ENCODE measurements around the gene HS6ST3.

HS6ST3 gene

DNA sequence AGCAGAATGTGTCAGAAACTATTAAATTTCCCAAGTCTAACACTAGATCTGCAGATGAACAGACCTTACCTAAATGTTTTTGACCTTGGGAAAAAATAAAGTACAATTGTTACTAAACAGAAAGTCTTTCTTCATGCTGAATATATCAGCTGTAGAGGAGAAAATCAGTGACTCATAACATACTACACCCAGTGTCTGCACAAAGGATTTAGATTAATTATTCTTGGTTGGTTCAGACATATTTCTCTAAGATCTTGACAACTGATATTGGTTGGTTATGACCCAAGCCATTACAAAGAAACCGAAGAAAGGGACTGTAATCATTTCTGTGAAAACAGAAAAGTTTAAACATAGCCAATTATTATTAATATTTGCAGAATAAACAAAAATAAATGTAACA lies 225.1 kb downstream of the HS6ST3 start:
- DNase-seq = no peak

DNA sequence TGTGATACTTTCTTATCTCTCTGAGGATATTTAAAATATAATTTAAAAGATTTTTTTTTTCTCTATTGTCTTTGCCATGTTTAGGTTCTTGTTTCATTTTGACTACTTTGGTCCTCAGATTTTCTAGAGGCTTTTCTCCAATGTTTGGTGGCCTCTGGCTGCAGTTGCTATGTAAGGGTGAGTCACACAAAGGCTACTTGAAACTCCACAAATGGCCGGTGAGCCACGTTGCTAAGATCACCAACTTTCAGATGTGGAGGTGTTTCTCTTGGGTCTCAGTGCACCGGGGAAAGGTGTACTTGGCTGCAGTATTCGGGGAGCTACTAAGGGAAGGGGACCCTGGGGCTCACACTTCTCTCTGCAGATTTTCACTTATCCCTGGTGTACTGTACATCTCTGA lies 248.1 kb downstream of the HS6ST3 start:
- no peak for DNase-seq

DNA sequence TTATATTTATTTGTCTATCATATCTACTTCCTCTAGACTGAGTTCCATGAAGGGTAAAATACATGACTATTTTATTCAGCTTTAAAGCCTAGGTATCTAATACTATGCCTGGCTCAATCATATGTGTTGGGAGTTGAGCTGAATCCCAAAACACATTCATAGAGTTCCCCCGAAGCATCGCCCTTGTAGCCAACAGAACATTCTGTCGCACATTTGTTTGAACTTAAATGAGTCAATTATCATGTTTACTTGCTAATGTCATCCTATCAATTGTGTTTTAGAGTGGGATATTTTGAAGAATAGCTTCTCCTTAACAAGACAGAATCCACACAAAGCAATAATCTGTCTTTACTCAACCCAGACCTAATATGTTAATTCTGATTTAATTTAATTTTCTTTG lies 252.4 kb downstream of the HS6ST3 start:
- no peak for DNase-seq

DNA sequence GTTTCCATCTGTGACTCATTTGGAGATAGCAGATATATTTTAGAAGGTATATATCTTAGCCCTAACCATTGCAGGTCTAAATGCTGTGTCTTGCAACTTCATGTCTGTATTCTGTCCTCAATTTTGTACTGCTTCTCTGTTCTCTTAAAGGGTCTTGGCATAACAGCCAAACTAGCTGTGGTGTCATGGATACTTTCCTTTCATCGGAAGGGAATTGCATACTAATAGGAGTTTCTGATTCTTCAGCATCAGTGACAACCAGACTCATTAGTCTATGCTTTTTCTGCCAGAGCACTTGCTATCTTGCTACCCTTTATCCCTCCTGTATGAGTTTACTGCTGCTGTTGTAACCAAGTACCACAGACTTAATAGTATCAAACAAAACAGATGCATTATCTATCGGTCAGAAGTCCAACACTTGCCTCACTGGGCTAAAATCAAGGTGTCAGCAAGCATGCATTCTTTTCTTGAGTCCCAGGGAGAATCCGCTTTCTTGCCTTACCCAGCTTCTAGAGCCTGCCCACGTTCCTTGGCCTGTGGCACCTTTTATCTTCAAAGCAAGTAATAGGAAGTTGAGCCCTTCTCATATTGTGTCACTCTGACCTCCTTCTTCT lies 253.1 kb downstream of the HS6ST3 start:
- no peak for DNase-seq

DNA sequence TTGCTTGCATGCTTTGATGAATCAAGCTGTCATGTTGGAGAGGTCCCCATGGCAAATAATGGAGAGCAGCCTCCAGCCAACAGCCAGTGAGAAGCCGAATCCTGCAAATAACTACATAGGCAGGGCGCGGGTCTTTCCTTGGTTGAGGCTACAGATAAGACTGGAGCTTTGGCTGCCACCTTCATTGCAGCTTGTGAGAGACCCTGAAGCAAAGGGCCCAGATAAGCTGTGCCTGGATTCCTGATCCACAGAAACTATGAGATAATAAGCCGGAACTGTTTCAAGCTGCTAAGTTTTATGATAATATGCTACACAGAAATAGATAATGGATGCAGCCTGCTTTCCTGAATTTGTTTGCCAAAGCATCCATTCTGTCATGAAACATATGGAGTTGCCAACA lies 257.0 kb downstream of the HS6ST3 start:
- DNase-seq = no peak

DNA sequence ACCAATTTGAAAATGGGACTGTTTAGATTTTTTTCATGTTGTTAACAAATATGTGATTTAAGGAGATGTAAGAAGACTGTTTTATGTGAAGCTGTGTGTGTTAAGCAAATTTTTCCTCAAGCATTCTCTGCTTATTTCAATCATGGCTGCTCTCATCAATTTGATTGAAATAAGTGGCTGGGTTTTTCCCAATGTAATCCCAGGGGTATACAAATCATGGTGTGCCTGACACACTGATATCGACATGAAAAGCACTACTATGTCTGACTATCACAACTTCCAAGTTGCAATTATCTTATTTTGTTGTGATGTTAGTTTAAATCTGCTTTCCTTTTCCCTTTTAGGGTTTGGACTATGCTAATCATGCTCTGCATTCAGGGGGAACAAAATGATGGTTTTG lies 283.7 kb downstream of the HS6ST3 start:
- DNase-seq = no peak

DNA sequence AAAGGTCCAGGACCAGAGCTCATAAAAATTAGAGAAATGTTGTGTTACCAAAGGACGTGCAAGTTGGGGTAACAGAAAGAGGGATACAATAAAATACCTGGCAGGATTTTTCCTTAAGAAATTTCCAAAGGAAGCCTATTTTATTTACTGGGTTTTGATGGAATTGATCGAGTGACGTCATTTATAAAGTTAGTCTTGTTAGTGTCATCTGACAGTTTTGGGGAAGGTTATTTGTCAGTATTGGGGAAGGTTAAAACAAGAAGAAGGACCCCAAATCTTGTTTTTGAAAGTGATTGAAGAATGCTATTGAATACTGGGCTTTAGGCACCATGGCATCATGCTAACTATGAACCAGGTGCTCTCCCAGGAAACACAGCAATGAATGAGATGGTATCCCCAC lies 287.9 kb downstream of the HS6ST3 start:
- DNase-seq = no peak

DNA sequence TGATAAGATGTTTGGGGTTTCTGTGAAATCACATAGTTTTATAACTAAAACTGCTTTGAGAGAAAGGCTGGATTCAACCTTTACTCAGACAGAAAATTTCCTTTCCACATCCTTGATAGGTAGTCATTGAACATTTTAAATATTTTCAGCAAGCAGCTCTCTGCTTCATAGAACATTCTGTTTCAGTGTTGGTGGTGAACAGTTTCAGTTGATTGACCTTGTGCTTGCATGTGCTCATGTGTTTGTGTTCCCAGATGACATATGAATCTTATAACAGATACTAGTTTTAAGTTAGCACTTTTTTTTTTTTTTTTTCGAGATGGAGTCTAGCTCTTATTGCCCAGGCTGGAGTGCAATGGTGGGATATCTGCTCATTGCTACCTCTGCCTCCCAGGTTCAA lies 290.1 kb downstream of the HS6ST3 start:
- no peak for DNase-seq

DNA sequence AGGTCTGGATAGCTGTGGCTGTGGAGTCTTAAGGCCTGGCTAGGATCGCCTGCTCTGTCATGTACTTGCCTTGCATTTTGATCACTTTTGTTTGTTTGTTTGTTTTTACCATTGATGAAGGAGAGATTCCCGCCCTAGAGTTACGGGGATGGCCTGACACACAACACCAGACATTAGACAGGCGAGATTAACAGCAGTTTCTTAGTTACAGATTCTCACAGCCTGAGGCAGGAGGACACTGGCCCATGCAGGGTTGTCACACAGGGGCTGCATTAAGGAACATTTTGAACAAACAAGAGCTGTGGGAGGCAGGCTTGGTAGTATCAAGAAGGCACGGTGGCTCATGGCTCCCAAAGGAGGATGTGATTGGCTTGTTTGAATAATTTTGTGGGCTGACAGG lies 291.8 kb downstream of the HS6ST3 start:
- DNase-seq = no peak

DNA sequence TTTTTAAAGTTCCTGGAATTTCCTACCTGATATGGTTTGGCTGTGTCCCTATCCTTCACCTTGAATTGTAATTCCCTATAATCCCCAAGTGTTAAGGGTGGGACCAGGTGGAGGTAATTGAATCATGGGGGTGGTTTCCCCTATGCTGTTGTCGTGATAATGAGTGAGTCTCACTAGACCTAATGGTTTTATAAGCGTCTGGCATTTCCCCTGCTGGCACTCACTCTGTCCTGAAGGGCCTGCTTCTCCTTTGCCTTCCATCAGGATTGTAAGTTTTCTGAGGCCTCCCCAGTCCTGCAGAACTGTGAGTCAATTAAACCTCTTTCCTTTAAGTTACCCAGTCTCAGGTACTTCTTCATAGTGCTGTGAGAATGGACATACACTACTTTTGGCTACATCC lies 298.7 kb downstream of the HS6ST3 start:
- DNase-seq = no peak

DNA sequence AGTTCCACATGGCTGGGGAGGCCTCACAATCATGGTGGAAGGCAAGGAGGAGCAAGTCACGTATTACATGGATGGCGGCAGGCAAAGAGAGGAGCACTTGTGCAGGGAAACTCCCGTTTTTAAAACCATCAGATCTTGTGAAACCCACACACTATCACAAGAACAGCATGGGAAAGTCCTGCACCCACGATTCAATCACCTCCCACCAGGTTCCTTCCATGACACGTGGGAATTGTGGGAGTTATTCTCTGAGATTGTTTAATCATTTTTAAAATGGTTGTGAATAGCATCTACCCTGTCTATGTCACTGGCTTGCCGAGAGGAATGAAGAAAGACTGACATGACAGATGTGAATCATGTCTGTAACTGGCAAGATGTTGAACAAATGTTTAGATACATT lies 301.7 kb downstream of the HS6ST3 start:
- DNase-seq = no peak

DNA sequence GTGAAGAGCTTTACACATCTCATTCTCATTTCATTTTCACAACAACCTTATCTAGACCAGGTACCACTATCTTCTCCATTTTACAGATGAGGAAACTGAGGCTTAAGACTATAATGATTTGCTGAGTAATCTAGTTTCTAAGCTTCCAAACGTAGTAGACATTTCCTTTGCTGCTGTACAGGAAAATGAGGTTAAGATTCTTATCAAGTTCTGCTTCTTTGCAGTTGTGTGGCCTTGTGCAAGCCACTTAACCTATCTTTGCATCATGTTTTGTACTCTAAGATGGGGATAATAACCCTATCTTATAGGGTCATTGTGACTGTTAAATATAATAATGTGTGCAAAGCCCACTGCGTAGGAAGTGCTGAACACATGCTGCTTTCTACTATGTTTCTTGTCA lies 307.9 kb downstream of the HS6ST3 start:
- no peak for DNase-seq

DNA sequence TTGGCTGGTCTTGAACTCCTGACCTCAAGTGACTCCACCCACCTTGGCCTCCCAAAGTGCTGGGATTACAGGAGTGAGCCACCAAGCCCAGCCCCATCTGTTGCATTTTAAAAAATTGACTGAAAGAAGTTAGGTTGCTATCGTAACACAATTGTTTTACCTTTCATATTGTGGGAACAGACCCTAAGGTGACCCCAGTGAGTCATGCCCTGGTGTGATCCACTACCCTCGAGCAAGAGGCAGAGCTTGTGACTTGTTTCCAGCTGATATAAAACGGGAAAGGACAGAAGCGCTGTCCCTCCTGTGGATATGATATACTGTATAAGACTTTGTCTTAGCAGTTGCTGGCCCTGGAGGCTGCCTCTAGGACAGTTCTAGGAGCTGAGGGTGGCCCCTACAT lies 308.6 kb downstream of the HS6ST3 start:
- no peak for DNase-seq

DNA sequence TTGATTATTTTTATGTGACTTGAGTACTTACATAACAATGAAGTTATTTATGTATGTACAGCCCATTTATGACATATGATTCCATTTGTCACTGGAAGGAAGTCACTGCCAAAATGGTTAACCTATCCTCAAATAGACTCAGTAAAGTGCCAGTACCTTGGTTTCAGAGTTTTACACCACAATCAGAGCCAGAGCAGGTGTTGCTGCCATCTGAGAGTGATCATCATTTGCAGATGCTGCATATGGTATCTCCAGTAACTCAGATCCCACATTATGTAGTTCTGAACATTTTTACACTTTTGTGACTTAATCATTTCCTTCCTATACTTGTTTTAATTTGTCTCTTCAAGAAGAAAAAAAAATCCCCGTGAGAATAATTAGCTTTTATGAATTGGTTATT lies 313.3 kb downstream of the HS6ST3 start:
- DNase-seq = no peak

DNA sequence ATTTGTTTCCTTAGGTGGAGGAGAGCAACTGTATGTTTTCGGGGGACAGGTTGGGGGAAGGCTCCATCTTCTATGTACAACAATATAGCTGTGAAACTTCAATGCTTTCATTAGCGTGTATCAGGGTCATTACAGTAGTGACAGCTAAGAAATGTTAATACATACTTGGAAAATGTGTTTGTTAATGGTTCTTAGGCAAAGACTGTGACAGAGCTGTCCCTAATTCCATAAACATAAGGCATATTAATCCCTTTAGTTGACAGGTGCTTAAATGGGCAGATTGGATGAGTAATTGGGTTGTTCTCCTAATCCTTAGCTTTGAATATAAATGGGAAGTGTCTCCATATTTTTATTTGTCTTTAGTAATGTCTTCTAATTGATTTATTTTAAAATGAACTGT lies 313.7 kb downstream of the HS6ST3 start:
- no peak for DNase-seq

DNA sequence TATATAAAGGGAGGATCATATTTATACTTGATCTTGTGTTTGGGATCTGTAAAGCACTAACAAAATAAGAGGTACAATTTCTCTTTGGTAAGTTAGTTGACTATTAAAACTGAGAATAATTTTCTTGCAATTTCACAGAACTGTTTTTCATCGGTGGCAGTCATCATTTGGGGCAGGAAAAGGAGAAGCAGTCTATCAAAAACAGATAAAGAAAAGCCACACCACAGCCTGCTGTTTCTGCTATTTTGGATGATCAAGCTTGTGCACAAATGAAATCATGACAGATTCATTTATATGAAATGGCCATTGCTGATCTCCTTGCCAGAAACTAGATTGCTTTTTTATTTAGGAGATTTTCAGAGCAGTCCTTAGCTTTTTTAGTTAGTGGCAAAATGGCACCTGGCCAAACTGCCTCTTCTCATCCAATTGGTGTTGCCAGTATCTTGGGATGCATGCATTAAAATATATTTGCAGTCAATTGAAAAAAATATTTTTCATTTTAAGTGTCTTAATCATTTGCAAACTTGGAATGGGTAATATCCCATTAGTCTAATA lies 326.0 kb downstream of the HS6ST3 start:
- no peak for DNase-seq

DNA sequence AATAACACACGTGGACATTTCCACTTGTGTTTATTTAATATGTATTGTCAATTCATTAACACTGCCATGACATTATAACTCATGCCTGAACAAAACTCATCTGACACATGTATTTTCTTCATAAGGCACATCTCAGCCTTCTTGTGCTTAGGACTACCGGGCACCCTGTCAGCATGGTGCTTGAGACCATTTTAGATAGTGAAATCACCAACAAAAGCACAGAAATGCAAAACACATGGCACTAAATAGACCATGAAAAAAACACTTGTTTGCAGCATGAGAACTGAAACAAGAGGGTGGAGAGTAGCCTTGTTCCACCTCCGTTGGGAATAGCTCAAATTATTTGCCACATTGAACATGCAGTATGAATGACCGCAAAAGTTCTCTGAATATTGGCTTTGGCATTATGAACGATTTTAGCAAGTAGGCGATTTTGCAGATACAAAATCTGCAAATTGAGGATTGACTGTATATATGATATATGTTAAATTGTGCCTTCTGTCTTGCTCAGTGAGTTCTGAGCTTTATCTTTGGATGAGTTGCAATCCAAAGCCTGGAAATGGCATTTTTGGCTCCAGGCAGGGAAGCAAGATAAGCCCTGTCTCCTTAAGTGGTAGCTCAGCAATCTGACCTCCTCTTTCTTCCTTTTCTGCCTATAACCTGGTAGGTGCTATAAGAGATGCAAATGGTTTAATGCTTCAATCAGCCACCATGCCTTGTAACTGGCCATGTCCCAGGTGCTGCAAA lies 328.2 kb downstream of the HS6ST3 start:
- DNase-seq = no peak

DNA sequence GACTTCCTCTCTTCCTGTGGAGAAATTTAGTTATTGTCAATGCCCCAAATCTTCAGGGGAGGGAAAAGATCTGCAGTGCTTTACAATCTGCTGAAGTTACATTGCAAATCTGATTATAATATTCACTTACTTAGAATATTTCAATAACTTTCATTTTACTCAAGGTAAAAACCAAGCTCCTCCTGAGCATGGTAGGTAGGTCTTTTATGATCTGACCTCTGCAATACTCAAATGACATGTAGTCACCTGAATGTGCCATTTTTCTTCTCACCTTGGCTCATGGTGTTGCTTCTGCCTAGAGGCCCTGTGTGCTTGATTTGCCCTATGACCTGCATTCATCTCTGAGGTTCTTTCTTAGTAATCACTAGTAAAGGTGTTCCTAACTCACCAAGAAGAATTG lies 331.4 kb downstream of the HS6ST3 start:
- no peak for DNase-seq

DNA sequence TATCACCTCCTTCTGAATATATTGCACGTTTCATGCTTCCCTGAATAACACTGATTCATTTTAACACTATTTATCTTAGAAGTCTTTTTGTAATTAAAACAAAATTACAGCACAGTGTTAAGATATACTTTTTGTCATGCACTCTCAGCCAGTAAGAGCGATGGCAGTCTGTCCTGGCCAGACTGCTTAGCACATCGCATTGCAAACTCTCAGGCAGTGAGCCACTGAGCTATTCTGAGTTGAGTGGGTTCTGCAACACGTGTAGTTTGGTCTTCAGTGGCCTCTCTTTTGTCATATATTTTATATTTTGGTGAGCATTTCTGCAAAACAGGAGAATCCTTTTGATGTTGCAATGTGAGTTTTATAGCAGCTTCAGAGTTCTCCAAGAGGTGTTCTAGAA lies 332.1 kb downstream of the HS6ST3 start:
- no peak for DNase-seq

DNA sequence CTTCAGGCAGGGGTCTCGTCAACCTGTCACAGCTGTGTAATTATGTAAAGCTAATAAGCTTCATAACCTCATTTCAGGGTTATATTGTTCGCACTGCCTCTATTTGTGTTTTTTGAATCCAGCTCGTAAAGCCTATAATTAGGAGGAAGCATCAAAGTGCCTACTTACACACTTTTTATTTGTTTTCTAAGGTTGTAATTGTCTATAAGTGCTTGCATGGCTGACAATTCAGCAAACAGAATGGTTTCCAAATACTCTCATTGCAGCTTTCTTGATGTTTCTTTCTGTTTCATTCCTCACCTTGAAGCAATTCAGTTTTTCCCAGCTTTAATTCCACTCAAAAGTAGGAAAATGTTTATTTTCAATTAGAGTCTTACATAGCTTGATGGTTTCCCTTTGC lies 336.3 kb downstream of the HS6ST3 start:
- DNase-seq = no peak

DNA sequence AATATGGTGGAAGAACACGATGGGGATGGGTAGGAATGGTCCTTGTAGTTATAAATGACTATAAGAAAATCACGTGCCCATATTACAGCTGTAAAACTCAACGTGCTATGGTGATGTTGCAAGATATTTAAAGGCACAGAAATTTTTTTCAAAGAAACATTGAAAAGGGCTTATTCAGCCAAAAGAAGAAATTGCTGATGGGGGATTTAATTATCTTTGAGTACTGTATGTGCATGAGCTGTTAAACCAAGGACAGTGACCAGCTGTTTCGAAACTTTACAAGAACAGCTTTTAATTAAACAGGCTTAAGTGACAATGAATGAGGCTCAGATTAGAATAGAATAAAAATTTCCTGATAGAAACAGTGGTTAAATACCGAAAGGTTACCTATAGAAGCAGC lies 339.0 kb downstream of the HS6ST3 start:
- no peak for DNase-seq

DNA sequence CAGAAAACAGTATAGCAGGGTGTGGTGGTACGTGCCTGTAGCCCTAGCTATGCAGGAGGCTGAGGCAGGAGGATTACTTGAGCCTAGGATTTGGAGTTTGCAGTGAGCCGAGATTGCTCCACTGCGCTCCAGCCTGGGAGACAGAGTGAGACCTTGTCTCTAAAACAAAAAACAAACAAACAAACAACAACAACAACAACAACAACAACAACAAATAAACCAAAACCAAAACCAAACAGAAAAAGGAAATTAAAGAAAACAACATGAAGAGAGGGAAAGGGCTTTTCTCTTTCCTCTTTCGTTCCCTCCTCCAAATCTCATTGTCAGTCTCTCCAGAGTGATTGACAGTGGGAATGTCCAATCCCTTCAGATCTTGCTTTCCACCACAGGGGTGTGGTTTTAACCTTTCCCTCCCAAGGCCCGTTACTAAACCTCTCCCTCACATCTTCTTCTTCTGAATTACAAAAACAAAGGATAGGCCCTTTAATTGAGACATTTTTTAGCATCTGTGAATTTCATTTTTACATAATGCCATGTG lies 341.2 kb downstream of the HS6ST3 start:
- no peak for DNase-seq

DNA sequence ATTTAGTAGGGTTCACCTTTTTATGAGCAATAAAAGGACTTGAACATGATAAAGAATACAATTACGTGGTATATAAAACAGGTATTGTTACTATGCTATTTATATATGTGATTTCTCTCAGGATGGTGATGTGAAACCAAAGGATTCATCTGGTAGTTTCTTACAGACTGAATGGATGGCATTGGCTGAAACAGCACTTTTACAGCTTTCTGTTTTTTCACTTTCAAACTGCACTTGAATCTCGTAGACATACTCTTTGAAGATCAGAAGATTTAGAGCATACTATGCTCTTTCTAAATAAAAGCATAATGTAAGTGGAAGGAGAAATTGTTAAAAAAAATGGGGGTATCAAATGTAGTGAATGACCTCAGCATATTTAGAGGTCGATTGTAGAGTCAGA lies 354.8 kb downstream of the HS6ST3 start:
- DNase-seq = no peak

DNA sequence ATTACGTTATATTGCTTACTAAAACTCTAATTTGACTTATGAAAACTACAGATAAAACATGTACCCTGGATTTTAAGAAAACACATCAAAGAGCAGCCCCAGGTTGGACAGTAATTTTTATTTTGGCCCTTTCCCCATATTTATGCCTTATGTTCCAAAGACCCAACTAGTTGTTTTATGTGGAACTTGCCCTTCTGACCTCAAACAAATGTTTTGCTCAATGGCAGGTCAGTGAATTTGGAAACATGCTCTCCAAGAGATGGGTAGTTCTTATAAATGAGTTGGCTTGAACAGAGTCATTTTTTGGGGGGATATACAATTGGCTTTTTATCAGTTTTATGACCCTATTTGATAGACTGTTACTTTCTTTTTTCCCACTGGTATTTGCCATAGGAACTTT lies 360.0 kb downstream of the HS6ST3 start:
- no peak for DNase-seq

All from inflammatory macrophage (primary cell).